ENCODE measurements around the gene RD3L. TPM values are rescaled to one million over a fixed set of nuclear protein-coding genes. Genes with fewer than 3 reads are reported as not detected.

RD3L gene
- total and polyA plus RNA-seq, 2 of the 13 experiments (the other 11 are each of a cell fraction or from before 2014, with no cell fraction given): not detected

Other genes starting within 250 kb of the RD3L start
- 22.7 and 25.8 TPM in 2 replicates for gene XRCC3, start 227.1 kb downstream of the RD3L start, total RNA-seq (2016; rRNA removed; fragmentation: Illumina TruSeq; extraction: Trizol)
- 5.4 and 5.8 TPM in 2 replicates for gene XRCC3, start 227.1 kb downstream of the RD3L start, polyA plus RNA-seq (2011; rRNA removed)
- 34.3 and 35.1 TPM in 2 replicates for gene ZFYVE21, start 226.7 kb downstream of the RD3L start, total RNA-seq (2016; rRNA removed; fragmentation: Illumina TruSeq; extraction: Trizol)
- gene ZFYVE21, start 226.7 kb downstream of the RD3L start, polyA plus RNA-seq (2011; rRNA removed): 34.4 and 36.2 TPM in 2 replicates
- gene PPP1R13B, start 95.0 kb downstream of the RD3L start, total RNA-seq (2016; rRNA removed; fragmentation: Illumina TruSeq; extraction: Trizol): 5.3 and 9.4 TPM in 2 replicates
- 4.6 and 5.3 TPM in 2 replicates for gene PPP1R13B, start 95.0 kb downstream of the RD3L start, polyA plus RNA-seq (2011; rRNA removed)
- gene TDRD9, start 14.1 kb downstream of the RD3L start, total RNA-seq (2016; rRNA removed; fragmentation: Illumina TruSeq; extraction: Trizol): not detected in 2 replicates
- not detected in 2 replicates for gene TDRD9, start 14.1 kb downstream of the RD3L start, polyA plus RNA-seq (2011; rRNA removed)
- not detected in 2 replicates for gene ASPG, start 143.2 kb upstream of the RD3L start, total RNA-seq (2016; rRNA removed; fragmentation: Illumina TruSeq; extraction: Trizol)
- not detected in 2 replicates for gene ASPG, start 143.2 kb upstream of the RD3L start, polyA plus RNA-seq (2011; rRNA removed)
- not detected in 2 replicates for gene KIF26A, start 196.1 kb upstream of the RD3L start, total RNA-seq (2016; rRNA removed; fragmentation: Illumina TruSeq; extraction: Trizol)
- not detected in 2 replicates for gene KIF26A, start 196.1 kb upstream of the RD3L start, polyA plus RNA-seq (2011; rRNA removed)